ENCODE results near the gene CABLES1. TPM values are rescaled to one million over a fixed set of nuclear protein-coding genes. Genes with fewer than 3 reads are reported as not detected.

The CABLES1 gene
- total and polyA plus RNA-seq, 2 experiments from 2014 or later = 3.8 to 4.1 TPM

- Histone ChIP-seq H3K4me1 (ENCODE audit: low read depth) (no peaks in the 10 kb centered on the region), H3K27ac (no peak overlapping the region), H3K36me3 (no peaks in the 10 kb centered on the region), H3K9me3 (ENCODE audit: low read depth) (no peaks in the 10 kb centered on the region), H3K4me3 (no peak overlapping the region), H3K27me3 (no peaks in the 10 kb centered on the region)
- no peak for DNase-seq (ENCODE audit: low read depth in 1 of 2, low spot score in 1 of 2)
- TF ChIP-seq, protein P1, sequence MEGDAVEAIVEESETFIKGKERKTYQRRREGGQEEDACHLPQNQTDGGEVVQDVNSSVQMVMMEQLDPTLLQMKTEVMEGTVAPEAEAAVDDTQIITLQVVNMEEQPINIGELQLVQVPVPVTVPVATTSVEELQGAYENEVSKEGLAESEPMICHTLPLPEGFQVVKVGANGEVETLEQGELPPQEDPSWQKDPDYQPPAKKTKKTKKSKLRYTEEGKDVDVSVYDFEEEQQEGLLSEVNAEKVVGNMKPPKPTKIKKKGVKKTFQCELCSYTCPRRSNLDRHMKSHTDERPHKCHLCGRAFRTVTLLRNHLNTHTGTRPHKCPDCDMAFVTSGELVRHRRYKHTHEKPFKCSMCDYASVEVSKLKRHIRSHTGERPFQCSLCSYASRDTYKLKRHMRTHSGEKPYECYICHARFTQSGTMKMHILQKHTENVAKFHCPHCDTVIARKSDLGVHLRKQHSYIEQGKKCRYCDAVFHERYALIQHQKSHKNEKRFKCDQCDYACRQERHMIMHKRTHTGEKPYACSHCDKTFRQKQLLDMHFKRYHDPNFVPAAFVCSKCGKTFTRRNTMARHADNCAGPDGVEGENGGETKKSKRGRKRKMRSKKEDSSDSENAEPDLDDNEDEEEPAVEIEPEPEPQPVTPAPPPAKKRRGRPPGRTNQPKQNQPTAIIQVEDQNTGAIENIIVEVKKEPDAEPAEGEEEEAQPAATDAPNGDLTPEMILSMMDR (IDR thresholded peaks at IDR 0.05; ENCODE audit: low read depth, low read length) = no peak
These were observed 101.7 kb downstream of the CABLES1 start for GRCh38 chr18:23236876-23237468.

GRCh38 chr18:23237524-23238151 is 102.4 kb downstream of the CABLES1 start:
- Histone ChIP-seq H3K27me3 (no peaks in the 10 kb centered on the region), H3K36me3 (no peaks in the 10 kb centered on the region), H3K27ac (no peak overlapping the region), H3K4me1 (ENCODE audit: low read depth) (no peaks in the 10 kb centered on the region), H3K4me3 (no peak overlapping the region), H3K9me3 (ENCODE audit: low read depth) (no peaks in the 10 kb centered on the region)
- TF ChIP-seq, protein P1 (IDR thresholded peaks at IDR 0.05; ENCODE audit: low read depth, low read length) = peak; percentile 51
- DNase-seq (ENCODE audit: low read depth in 1 of 2, low spot score in 1 of 2) = peak in 1 of 2 donors; percentile 69

- no peaks in the 10 kb centered on the region for H3K27me3 ChIP-seq
- DNase-seq (ENCODE audit: low read depth in 1 of 2, low spot score in 1 of 2) = peak in 1 of 2 donors; percentile 92
- TF ChIP-seq, protein P1 (IDR thresholded peaks at IDR 0.05; ENCODE audit: low read depth, low read length) = no peak
- H3K4me1 ChIP-seq (ENCODE audit: low read depth) = no peaks in the 10 kb centered on the region
- no peaks in the 10 kb centered on the region for H3K36me3 ChIP-seq
- H3K9me3 ChIP-seq (ENCODE audit: low read depth) = no peaks in the 10 kb centered on the region
- no peak overlapping the region for H3K27ac ChIP-seq
- no peak overlapping the region for H3K4me3 ChIP-seq
These were observed 102.9 kb downstream of the CABLES1 start for GRCh38 chr18:23238152-23238531.

GRCh38 chr18:23238651-23239349 is 103.5 kb downstream of the CABLES1 start:
- Histone ChIP-seq H3K27ac (no peak overlapping the region), H3K36me3 (no peaks in the 10 kb centered on the region)
- peak in 1 of 2 donors; percentile 75 for DNase-seq (ENCODE audit: low read depth in 1 of 2, low spot score in 1 of 2)

GRCh38 chr18:23239350-23239692 is 104.0 kb downstream of the CABLES1 start:
- no peaks in the 10 kb centered on the region for H3K4me1 ChIP-seq (ENCODE audit: low read depth)
- H3K4me3 ChIP-seq = no peak overlapping the region
- no peak overlapping the region for H3K27ac ChIP-seq
- DNase-seq (ENCODE audit: low read depth in 1 of 2, low spot score in 1 of 2) = no peak
- H3K9me3 ChIP-seq (ENCODE audit: low read depth) = no peaks in the 10 kb centered on the region
- TF ChIP-seq, protein P1 (IDR thresholded peaks at IDR 0.05; ENCODE audit: low read depth, low read length) = no peak
- H3K36me3 ChIP-seq = no peaks in the 10 kb centered on the region
- H3K27me3 ChIP-seq = no peaks in the 10 kb centered on the region

More at GRCh38 chr18:23238651-23239349, 103.5 kb downstream of the CABLES1 start:
- TF ChIP-seq, protein P1 (IDR thresholded peaks at IDR 0.05; ENCODE audit: low read depth, low read length) = no peak
- H3K9me3 ChIP-seq (ENCODE audit: low read depth) = no peaks in the 10 kb centered on the region
- H3K4me3 ChIP-seq = no peak overlapping the region
- no peaks in the 10 kb centered on the region for H3K27me3 ChIP-seq
- H3K4me1 ChIP-seq (ENCODE audit: low read depth) = no peaks in the 10 kb centered on the region
